Activated gamma-delta T cell (primary cell): ENCODE measurements around the gene MINDY4B.

Experiments used
- DNase-seq: peaks from one replicate; lab custom pipeline; 2025; lab: John Stamatoyannopoulos, UW

Gene MINDY4B

DNA sequence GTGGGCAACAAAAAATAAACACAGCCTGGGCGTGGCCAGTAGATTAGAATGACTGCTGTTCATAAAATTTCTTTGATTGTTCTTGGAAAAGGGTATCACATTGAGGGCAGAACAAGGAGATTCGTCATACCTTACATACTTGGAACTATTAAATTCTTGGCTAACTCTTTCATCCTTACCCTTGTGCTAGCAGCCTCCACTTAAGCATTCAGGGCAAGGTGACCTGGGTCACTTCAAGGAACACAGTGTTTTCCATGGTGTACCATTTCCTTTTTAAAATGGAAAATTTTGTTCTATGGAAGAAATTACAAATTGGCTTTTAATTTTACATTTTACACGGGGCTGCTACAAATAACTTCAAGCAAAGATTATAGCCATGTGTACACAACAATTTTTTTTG, 60.8 kb downstream of the MINDY4B start:
- no peak for DNase-seq

DNA sequence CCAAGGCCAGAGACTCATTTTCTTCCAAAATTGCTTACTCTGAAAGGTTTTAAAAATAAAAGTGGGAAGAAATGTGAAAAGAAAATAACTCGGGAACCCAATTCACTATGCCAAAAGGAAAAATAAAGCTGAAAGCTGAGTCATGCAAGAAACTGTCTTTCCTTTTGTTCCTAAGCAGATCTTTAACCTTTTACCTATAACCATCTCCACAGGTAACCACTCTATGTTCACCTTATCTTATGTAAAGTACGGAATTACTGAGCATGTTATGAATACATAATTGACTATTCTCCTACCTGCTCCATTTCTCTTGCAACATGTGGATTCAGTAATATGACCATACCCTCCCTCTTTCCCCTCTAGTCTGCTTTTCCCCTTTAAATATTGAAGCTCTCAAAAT, 62.0 kb downstream of the MINDY4B start:
- no peak for DNase-seq

DNA sequence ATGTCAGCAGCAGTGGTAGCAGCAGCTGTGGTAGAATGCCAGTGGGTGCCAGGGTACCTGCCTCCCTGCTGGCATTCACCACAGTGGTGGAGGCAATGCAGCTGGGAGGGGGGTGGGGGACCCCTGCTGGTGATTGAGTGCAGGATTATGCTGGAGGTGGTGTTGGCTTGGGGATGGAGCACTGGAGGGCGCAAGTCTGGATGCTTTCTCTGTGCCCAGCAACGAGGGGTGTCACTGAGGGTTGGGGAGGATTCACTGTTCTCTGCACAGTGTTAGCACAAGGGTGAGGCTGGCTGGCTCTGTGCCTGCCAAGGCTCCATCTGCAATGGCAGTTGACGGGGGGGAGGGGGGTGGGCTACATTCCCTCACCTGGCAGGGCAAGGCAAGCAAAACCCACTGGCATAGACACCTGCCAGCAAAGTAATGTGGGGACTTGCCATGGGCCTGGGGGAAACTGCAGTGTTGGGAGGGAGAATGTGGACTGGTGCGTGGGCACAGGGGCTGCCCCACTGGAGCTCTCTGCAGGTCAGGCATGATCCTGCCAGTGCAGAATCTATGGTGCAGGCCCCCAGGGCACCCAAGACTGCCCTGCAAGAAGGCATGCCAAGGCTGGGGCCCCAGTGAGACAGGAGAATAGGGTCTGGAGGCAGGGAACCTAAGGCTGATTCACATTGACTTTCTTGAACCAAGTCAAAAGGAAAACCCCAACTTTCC, 64.3 kb downstream of the MINDY4B start:
- DNase-seq: no peak

DNA sequence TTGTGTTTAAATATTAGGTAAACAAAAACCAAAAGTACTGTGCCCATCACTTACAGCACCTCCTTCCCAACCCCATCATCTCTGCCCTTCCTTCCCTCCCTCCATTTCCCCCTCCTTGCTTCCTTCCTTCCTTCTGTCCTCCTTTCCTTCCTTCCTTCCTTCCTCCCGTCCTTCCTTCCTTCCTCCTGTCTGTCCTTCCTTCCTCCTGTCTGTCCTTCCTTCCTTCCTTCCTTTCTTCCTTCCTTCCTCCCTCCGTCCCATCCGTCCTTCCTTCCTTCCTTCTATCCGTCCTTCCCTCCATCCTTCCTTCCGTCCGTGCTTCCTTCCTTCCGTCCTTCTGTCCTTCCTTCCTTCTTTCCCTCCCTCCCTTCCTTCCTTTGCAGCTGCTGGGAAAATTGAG, 74.5 kb downstream of the MINDY4B start:
- DNase-seq: no peak

DNA sequence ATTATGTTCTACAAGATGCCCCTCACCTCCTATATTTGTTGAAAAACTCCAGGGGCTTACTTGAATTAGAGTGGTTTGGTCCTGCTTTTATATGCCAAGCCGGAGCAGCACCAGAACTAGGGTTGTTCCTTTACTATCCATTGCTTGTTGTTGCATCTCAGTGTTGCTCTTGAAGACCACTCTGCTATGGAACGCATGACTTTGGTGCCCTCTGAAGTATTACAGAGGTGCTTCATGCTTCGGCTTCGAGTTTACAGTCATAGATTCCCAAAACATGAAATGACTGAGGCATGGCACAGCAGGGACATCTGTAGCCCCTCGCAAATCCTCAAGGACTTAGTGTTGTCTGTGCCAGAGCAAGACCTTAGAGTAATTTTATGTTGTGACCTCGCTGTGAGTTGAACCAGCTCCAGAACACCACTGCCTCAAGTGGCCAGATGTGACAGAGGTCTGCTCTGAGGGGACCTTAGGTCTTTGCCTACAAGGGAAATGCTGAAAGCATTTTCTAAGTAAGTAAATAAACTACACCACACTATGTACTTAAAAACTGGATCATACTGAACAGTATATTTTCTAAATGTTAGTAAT, 75.1 kb downstream of the MINDY4B start:
- DNase-seq: no peak

DNA sequence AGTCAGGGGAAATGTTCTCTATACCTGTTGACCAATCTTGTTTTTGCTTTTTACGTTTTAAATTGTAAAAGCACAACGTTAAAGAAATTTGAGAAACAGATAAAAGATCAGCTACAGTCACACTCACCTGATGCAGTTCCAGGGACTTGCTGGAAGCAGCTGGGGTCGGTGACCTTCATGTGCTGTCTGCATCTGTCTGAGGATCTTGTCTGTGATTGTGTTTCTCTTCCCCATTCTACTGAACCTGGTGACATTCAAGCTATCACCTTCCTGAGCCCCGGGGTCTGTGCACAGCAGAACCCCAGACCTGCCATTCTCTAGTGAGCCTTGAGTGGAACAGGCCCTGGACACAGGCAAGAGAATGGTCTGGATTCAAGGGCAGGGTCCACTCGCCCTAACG, 75.8 kb downstream of the MINDY4B start:
- no peak for DNase-seq

DNA sequence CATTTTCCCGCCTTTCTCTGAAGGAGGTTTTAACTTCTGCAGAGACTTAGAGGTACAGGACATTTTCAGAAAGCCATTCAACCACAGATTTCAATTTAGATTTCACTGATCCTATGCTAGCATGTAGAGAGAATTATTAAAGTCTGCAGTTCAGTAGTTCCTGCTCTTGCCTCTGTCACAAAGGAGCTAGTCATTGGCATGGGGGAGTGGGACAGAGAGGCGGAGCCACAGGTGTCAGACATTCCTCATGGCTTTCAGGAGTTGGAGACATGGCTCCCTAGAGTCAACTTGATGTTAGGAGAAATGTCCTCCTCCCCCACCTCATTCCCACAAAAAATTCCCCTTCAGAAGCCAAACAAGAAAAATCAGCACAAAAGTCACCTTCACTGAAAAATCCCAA, 76.2 kb downstream of the MINDY4B start:
- DNase-seq: no peak

- no peak for DNase-seq
These were observed 77.0 kb downstream of the MINDY4B start for GRCh38 chr3:150828261-150828660.

- DNase-seq: no peak
These were observed 78.6 kb downstream of the MINDY4B start for GRCh38 chr3:150826466-150827282.

- DNase-seq: no peak
These were observed 79.3 kb downstream of the MINDY4B start for GRCh38 chr3:150825916-150826377.

GRCh38 chr3:150825192-150825915, 79.9 kb downstream of the MINDY4B start:
- no peak for DNase-seq

DNA sequence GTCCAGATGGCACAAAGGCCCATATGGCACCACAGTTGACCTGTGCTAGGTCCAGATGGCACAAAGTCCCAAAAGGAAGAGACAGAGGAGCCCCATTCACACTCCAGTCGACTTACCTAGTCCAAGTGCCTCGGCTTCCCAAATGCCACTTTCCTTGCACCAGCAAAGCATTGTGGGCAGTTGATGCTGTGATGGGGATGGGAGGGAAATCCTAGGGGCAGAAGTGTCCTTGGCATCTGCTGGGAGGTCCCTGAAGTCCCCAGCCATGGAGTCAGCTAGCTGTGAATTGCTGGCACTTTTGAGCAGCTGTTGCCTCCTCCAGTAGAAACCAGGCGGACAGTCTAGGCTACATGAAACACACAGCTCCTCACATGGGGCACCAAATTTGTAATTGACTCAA, 82.0 kb downstream of the MINDY4B start:
- no peak for DNase-seq

DNA sequence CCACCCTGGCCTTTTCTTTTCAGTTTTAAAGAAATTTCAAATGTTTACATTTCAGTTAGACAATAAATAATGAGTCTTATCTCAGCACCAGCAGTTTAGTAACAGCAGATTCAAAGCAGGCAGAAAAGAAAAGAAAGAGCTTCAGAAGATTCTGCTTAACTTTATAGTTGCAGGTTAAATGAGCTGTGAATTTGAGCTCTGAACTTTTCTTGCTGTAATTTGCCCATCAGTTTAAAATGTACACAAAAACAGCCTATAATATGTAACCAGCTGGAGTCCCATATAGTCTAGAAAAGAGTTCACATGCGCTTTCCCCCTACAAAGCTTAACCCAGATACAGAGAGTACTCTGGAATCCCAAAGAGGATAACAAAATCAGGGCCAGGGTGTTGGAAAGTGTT, 82.6 kb downstream of the MINDY4B start:
- no peak for DNase-seq
